ENCODE results near the gene LRRC8D.

Gene LRRC8D

DNA sequence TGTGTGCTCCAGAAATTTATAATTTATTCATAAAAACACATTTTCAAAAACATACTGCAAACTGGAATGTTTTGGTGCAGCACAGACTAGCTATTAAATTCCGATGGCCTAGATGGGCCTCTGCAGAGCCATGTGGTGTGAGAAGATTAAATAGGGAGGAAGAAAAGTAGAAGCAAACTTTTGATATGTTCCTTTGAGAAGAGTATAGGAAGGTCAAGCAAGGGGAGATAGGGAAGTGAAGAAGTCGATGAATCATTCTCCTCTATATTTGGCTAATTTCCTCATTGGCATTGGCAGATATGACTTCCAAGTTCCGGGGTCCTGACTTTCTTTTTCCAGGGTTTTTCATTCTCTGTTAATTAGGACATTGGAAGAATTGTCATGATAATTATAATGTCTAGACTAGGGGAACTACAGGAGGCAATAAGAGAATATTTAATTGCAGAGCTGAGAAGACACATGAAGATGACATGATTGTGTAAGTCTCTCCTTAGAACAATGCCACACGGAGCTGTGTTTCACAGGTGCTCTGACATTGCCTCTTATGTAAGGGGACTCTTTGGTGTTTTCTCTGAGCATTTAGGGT is 154.8 kb downstream of the LRRC8D start:
- TF ChIP-seq, protein P1, sequence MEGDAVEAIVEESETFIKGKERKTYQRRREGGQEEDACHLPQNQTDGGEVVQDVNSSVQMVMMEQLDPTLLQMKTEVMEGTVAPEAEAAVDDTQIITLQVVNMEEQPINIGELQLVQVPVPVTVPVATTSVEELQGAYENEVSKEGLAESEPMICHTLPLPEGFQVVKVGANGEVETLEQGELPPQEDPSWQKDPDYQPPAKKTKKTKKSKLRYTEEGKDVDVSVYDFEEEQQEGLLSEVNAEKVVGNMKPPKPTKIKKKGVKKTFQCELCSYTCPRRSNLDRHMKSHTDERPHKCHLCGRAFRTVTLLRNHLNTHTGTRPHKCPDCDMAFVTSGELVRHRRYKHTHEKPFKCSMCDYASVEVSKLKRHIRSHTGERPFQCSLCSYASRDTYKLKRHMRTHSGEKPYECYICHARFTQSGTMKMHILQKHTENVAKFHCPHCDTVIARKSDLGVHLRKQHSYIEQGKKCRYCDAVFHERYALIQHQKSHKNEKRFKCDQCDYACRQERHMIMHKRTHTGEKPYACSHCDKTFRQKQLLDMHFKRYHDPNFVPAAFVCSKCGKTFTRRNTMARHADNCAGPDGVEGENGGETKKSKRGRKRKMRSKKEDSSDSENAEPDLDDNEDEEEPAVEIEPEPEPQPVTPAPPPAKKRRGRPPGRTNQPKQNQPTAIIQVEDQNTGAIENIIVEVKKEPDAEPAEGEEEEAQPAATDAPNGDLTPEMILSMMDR (IDR thresholded peaks at IDR 0.05) = no peak

- TF ChIP-seq, protein P1 (IDR thresholded peaks at IDR 0.05) = no peak
Measured at GRCh38 chr1:89978755-89979154, 157.9 kb downstream of the LRRC8D start.

DNA sequence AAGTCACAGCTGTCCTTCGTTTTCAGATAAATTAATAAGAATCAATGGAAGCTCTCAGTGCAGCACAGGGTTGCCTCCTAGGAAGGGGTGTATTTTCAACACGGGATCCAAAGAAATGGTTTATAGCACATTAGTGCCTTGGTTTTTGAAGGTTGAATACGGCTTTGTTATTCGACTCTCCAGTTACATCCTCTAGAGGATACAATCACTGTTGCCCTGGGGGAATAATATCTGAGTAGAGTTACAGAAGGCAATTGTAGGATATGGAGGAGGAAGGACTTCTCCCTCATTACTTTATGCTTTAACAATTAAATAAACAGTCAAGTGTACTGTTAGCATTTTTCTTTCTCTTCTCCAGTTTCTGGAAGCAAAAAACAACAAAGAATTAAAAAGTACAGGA is 159.8 kb downstream of the LRRC8D start:
- TF ChIP-seq, protein P1 (IDR thresholded peaks at IDR 0.05) = no peak

DNA sequence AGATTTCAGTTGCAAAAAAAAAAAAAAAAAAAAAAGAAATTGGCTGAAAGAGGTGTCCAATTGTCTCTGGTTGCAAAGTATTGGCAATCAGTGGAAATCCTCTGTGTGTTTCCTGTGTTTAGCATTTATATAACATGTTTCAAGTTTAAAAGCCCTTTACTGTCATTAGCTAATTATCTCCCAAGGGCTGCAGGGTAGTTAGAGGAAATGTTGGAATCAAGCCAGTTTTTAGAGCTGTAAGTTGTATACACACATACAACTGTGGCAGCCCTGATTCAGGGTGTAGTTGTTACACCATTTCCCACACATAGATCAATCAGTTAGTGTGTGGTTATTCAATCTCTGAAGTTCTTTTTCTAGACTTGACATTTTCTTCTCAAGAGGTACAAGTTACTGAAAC is 165.2 kb downstream of the LRRC8D start:
- TF ChIP-seq, protein P1 (IDR thresholded peaks at IDR 0.05) = no peak

All from LNCAP (cell line).